Fibroblast of skin of right biceps (primary cell): Measurements from ENCODE around the gene COL21A1.
A peak's percentile ranks its signal among the peaks of the same experiment; 100 is the strongest.
"Not testable (repeated sequence)": the region's sequence is repeated elsewhere in the genome, so short reads cannot be mapped to it uniquely, and the experiment has no call there.

Experiments
- DNase-seq: peaks from one replicate; pipeline ENCODE4 v3.0.0-alpha.2; 2013

Gene COL21A1

DNA sequence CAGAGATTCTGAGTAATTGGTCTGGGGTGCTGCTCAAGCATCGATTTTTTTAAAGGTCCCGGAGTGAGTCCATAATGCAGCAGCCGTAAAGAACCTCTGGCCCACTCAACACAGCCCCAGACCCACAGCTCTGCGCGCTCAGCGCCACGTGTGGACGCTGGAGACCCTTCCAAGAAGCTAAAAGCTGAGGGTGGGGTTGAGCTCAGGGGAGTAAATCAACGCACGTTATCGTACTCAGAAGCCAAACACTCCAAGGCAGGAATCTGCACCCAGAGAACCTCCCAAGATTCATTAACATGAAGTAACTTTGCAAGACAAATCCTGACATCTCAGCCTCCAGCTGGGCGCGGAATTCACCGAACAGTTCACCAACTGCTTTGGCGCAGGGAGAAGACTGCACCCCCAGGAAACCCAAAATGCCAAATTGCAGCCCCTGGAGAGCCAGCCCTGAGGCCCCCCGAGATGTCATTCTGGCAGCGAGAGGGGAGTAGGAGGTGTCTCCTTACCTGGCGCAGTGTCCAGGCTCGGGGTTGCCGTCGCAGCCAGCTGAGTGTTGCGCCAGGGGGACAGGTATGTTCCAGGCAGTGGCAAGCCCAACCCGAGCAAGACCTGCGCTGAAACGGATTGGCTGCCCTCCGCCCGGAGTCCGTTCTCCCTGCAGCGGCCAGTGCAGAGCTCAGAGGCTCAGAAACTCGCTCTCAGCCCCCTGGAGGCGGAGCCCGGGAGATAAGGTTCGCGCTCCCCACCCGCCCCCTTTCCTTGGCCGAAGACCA, at the start of gene COL21A1:
Gene COL21A1 (minus strand): TSS at position 700 of the 773 bp plus-strand sequence. CDS start 64,962 bp downstream, outside the sequence.
- peak; percentile 43 for DNase-seq

DNA sequence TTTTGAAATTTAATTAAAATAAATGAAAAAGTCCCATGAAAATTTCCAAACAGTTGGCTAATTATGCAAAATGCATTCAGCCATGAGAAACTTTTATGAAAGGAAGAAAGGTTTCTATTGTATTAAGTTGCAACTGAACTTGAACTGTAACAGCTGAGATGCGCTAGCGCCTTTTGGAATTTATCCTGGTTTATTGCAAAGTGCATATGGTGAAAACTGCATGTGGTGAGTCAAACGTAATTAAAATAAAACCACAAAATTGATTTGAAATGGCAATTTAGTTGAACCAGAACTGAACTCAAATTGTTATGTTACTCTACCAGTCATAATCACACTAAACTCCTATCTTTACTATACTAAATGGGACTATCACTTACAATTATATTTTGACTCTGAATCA, 46.4 kb upstream of the COL21A1 start:
- peak; percentile 9 for DNase-seq

DNA sequence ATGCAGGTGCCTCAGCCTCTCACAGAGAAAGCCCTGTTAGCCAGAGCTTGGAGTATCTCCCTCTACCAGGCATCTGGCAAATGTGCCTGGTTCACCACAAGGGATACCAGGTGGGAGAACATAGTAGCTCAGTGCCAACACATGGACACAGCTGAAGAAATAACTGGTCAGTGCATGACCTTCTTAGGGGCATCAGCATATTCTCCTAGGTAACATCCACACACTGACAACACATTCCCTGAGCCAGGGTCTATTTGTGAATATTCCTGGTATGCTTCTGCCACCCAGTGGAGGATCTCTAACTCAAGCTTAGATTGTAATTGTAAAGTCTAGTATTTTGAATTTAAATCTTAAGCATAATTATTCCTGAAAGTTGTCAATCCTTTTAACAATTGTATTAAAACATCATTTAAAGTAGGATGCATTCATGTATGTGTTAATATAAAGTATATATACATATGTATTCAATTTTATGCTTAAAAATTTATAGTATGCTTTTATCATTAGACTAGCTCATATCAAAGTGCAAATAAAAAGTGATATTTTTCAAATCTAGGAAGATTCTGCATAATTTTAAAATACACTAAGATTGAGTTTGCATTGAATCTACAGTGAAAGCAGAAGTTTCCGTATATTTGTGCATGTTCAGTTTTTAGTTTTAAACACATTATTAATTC, 45.3 kb upstream of the COL21A1 start:
- peak; percentile 62 for DNase-seq

DNA sequence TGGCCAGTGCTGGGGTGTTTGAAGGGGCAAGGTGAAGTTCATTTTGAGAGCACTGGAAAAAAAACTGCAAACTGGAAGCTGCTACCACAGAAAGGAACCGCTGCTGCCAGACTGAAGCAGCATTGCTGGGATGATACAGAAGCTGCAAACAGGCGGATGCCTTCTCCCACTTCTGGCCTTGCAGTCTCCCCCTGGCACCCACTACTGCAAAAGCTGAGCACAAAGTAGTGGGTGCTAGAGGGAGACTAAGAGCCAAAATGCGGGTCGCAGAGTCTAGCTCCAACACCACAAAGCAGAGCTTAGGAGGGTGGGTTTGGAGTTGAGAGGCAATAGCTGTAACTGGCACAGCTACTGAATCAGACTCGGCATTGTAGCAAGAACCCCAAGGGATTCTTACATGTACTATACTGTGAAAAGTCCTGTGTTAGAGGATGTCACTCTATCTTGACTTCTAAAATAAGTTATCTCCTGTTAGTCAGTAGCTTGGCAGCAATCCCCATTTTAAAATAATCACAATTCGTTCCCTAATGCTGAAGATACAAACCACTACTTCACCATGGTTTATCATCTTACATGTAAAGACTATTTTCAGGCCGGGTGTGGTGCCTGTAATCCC, 44.0 kb upstream of the COL21A1 start:
- DNase-seq = peak; percentile 19

DNA sequence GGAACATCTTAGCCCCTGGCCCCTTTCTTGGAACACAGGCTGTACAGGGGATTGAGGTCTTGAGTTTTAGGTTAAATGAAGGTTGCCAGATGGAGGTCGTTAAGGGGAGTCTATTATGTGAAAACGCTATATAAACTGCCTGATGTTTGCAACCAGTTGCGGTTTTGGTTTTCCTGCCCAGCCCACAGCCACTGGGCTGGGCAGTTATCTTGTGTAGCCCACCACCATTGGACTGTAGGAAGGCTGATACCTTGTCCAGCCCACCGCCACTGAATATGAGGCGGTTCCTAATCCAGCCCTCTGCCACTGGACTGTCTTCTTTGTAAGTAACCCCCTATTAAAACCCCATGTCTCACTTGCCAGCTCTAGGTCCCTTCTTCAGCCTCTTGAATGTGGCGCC, 42.3 kb upstream of the COL21A1 start:
- no peak for DNase-seq

DNA sequence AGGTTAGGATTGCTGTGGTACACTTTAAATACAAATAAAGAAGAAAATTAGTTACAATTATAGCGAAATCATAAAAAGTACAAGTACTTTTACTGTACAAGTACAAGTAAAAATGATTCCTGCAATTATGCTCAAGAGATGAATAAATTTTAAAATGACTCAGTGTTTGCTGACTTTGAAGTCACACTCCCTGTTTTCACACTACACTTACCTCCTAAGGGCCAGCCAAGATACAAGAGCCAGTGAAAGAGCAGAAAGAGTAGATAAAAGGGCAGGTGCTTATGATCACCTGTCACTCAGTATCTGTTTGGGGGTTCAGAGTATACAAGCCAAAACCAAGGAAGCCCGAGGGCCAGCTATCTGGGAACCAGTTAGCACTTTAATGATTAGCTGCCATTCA, 41.0 kb upstream of the COL21A1 start:
- DNase-seq = no peak

DNA sequence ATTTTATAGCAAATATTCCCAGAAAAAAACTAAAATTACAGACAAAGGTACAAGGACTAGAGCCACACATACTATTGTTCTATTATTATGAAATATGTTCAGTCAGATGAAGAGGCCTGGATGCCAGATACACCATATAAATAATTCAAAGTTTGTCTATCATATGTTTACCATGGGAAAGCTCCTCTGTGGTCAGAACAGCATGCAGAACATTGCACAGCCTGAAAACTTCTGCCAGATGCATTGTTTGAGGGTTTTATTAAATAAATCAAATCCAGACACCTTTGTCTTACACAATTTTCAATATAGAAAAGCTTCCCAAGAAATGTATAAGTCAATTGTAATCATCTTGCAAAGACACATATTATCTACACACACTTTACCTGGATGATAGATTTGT, 35.0 kb upstream of the COL21A1 start:
- DNase-seq = no peak

DNA sequence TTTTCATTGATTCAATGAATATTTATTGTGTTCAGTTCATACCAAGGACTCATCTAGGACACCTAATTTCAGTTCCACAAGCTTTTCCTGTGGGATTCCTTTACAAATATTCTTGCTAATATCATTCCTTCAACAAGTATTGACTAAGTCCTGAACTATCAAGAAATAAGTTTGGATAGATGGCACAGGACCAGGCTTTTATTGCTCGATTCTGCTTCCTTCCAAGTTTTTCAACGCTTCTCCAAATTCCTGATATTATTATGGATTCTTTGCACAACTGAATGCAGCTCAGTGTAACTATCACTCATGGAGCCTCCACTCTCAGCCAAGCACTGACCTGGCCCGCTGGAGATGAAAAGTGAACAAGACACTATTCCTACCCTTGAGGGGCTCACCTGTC, 32.7 kb upstream of the COL21A1 start:
- DNase-seq = no peak

DNA sequence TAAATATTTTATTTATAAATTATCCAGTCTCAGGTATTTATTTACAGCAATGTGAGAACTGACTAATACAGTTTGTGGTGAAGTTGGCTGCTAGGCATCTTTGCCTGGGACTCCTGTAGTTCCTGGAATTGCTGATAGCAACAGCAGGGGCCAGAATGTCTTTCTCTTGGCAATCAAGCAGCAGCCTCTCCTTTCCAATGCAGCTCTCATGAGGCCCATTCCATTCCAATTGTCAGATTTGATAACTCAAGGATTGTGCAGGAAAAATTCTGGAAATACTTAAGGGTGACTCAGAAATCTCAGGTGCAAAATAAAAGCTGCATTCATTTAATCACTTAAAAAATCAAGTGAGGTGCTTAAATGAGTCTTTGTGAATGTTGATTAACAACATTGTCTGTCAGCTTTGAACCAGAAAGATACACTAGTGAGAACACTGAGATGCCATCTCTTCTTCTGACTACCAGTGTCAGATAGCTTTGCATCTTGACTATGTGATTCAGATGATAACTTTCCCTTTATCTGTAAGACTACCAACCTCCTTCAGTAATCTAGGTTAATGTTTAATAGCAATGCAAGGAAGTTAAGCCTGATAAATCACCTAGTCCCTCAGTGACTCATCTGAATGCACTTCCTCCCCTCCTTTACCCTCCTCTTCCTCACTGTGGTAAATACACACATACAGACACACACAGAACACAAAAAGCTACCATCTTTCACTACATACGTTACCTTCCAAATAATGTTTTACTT, 32.1 kb upstream of the COL21A1 start:
- peak; percentile 44 for DNase-seq

DNA sequence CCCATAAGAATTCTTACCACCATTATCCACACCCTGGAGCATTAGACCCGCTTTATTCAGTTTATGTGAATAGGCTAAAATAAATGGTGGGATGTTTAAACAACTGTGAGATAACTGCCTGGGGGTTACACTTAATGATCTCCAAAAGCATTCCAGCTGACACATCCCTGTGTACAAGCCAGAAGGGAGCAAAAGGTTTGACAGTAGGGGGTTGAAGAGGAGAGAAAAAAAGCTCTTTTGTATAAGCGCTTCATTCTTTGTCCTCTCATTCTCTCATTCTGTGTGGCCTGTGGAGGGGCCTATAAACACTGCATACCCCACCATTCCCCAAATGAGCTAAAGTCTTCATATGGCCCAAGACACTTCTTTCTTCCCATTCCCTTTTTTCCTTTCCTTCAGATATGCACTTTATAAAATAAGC, 30.8 kb upstream of the COL21A1 start:
- DNase-seq = peak; percentile 22

DNA sequence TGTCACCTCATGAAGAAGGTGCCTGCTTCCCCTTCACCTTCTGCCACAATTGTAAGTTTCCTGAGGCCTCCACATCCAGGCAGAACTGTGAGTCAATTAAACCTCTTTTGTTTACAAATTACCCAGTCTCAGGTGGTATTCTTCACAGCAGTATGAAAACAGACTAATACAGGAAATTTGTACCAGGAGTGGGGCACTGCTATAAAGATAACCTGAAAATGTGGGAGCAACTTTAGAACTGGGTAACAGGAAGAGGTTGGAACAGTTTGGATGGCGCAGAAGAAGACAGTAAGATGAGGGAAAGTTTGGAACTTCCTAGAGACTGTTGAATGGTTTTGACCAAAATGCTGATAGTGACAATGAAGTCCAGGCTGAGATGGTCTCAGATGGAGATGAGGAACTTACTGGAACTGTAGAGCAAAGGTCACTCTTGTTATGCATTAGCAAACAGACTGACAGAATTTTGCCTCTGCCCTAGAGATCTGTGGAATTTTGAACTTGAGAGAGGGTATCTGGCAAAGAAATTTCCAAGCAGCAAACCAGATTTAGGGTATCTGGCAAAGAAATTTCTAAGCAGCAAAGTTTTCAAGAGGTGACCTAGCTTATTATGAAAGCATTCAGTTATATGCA, 23.5 kb upstream of the COL21A1 start:
- DNase-seq = no peak

DNA sequence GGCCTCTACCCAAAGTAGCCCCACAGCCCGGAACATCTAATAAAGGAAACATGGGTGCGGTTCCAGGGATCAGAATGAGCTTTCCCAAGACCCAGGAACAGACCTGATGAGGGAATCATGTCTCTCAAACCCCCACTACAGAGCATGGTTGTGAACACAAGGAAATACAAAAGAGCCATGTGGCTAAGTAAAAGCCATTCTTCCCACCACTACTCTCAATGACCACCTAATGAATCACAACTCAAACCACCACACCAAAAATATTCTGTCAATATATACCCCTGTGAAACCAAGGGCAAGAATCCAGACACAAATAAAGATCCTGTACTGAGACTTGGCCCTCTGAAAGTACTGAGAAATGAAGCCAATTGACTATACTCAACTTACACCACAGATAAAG, 20.9 kb upstream of the COL21A1 start:
- DNase-seq = no peak

DNA sequence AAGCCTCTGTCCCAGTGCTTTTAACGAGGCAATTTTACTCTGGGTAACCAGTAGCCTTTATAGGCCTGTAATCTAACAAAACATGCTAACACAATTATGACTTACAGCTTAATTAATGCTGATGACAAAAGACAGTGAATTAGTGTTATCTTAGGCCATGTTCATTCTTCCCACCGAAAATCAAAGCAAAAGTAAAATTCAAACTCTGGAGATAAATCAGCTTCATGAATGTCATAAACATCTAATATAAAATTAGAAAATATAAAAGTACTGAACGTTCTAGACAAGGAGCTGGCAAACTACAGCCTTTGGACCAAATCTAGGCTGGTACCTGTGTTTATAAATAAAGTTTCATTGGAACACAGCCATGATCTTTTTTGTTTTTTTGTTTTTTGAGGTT, 18.6 kb upstream of the COL21A1 start:
- no peak for DNase-seq

DNA sequence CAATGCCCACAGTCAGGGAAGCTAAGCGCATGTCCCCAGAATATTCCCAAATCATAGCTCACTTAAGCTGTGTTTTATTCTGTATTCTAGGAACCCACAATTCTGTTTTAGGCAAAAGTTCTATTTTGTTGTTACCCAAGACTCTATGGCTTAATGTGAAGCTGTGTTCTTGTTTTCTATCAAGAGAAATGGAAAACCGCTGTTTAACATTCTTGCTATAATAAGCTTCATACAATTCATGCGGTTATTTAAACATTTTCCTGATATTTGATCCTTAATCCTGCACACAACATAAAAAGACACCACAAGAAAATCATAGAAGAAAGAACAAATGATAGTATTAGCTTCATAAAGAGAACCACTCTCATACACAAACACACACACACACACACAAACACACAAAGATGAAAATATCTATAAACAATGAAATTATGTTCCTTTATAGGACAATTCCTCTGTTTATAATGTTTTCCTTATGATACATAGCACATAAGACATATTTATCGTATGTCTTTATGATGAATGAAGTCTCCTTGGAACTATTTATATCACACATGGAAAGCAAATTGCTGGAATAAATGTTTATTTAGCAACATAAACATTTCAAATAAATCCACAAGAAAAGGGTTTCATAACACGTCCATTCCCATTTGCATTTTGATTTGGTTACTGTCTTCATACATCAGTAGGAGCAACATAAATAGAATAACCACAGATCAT, 16.4 kb upstream of the COL21A1 start:
- DNase-seq = no peak

DNA sequence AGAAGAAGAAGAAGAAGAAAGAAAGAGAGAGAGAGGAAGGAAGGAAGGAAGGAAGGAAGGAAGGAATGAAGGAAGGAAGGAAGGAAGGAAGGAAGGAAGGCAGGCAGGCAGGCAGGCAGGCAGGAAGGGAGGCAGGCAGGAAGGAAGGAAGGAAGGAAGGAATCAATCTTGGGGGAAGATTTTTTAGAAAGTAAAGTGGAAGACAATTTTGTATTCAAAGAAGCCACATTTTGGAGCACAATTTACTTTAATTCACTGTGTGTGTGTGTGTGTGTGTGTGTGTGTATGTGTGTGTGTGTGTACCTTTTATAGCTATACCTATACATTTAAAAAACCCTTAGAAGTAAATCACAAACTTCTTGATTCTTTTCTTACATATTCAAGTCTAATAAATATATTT, 13.2 kb upstream of the COL21A1 start:
- DNase-seq = not testable (repeated sequence)

DNA sequence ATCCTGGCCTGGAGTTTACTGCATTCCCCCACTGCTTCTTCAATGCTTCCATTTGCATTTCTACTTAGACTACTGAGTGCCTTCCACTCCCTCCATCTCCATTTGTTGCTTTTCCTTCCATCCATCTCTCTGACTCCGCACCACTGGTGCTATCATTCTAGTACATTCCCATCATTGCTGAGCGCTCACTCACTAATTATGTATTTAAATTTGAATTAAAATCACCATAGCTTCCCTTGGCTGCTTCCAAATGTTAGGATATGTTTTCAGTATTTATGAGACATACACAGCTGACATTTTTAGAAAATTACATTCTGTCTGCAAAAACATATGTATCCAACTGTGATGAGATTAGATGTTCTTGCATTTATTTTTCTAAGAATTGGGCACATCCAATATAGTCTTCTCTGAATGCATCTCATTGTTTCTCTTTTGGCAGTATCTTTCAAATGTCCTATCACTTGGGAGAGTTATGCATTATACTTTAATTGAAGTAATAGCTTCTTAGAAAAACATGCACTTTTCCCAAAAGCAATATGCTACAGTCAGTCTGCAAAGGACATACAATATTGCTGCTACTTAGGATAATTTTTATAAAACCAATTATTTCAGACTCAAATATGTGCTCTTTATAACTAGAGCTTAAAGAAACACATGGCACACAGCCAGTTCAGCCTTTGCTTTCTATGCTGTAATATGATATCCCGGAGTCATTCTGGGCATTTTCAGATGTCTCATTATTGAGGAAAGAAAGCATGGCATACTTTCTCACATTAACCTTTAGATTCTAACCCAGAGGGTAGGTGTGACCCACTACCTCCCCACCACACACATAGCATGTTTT, 12.1 kb upstream of the COL21A1 start:
- peak; percentile 73 for DNase-seq

DNA sequence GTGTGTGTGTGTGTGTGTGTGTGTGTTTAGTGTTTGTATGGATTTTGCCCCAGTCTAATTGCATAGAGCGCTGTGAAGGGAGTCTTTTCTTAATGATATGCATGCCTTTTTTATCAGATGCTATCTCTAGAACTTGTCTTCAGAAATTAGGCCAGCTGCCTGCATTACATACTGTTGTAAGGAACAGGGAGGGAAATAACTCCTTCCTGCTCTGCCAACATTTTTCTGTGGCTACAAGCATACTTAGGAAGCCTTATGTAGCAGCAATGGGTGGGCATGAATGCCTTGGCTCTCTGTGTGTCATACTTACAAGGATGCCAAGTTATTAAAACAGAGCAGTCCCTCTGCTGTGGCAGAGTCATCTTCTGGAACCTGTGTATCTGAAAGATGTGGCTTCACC, 8.0 kb upstream of the COL21A1 start:
- DNase-seq = no peak

DNA sequence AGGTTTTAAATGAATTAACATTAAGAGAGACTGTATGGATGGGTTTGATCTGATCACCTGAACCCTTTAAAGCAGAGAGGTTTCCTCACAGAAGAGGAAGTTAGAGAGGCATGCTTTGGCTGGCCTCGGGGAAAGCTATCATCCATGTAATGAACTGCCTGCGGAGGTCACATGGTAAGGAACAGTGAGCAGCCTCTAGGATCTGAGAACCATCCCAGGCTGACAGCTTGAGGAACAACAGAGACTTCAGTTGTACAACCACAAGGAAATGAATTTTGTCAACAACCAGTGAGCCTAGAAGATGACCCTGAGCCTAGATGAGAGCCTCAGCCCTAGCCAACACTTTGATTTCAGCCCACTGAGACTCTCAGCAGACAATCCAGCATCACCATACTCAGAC, 2.9 kb upstream of the COL21A1 start:
- DNase-seq = no peak

DNA sequence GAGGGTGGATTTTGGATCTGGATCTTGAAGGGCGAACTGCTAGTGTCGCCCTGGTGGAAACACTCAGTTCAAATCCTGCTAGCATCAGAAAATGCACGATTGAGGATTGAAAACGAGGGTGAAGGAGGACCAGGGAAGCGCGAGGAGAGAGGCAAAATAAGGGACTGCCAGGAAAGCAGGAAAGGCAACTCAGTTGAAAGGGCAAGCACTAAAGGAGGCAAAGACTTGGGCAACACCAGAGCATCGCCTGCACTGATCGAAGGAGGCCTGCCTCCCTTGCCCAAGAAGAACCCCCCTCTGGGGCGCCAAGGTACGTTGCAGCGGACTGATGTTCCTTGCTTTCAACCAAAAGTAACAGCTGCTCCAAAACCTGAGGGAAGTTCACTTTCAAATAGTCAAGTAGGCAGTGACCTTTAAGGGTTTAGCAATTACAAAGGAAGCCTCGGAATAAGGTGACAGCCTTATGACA, 308 bp upstream of the COL21A1 start:
- no peak for DNase-seq

DNA sequence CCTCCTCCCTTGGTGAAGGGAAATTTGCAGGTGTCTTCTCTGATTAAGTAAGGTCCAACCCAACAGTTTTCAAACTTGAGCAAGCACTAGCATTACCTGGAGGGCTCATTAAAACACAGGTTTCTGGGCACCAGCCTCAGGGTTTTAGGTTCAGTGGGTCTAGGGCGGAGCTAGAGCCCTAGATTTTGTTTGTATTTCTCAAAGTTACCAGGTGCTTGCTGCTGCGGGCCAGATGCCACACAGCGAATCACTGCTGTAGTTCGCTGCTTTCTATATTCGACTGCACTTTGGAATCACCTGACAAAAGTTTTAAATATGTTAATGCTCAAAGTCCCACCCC, 869 bp downstream of the COL21A1 start:
- DNase-seq = no peak

DNA sequence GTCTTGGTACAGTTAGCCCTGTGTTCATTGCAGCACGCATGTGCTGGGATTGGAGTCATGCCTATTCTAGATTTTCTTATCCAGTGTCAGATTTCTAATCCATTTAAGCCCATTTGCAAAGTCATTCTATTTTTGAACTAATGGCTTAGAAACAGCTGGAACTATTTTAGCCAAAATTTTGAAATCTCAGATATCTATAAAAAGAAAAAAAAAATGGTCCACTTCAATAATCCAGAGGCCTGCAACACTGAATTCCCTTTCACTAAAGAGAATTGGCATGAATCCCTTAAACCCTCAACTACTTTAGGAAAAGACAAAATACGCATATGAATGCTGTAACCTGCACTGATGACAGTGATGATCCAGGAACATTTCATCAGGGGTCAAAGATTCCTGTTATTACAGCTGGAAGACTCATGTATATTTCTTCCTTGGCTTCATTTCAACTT, 1.5 kb downstream of the COL21A1 start:
- peak; percentile 37 for DNase-seq
